Astrocyte of the cerebellum (primary cell): Measurements from ENCODE around the gene ZNF200.

Experiments
- DNase-seq: peaks from one replicate; pipeline ENCODE4 v3.0.0-alpha.2; 2011; ENCODE audit warnings: low read depth
- H3K4me3 ChIP-seq: 2 replicates; pipeline ENCODE4 v1.5.1; 2011; ENCODE audit warnings: mild to moderate bottlenecking, low read depth, low read length, moderate library complexity
- in situ Hi-C: cut with HindIII; loops from 2 replicates; pipeline ENCODE4 v1.10.0; 2017; ENCODE audit warnings: low sequenced_read_pairs
- TF ChIP-seq, protein P1 (sequence below): IDR thresholded peaks from 2 replicates; pipeline ENCODE4 v1.5.1; 2012; ENCODE audit warnings: low read length, low read depth, moderate library complexity, mild to moderate bottlenecking; ENCODE audit errors: missing control alignments

The ZNF200 gene, protein sequence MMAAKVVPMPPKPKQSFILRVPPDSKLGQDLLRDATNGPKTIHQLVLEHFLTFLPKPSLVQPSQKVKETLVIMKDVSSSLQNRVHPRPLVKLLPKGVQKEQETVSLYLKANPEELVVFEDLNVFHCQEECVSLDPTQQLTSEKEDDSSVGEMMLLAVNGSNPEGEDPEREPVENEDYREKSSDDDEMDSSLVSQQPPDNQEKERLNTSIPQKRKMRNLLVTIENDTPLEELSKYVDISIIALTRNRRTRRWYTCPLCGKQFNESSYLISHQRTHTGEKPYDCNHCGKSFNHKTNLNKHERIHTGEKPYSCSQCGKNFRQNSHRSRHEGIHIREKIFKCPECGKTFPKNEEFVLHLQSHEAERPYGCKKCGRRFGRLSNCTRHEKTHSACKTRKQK

DNA sequence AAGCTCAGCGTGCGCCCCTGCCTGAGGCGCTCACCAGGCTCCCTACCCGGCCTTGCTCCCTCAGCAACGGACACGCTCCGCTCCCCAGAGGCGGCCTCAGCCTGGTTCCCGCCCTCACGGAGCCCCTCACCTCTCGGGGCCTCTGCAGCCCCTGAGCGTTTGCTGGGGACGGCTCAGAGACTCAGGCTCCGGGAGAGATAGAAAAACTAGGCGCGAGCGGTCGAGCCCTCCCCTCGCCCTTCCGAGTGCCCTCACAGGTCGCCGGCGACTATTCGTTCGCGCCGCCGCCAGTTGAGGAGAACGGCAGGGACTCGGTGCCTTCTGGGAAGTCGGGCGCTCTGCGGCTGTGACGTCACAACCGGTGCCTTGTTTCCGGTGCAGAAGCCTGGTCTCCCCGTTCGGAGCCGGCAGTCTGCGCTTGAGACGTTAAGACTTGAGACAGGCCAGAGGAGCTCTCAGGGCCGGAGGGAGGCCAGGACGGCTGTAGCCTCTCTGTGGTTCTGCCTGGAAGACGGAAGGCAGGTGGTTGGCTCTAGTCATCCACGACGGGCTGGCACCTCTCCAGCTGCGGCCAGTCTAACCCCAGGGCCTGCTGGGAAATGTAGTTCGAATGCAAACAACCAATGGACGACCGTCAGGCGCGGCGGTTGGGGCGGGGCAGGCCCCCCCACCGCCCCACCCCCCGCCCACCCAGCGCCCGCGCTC lies at the start of gene ZNF200:
TSS of gene ZNF200 (minus strand) at position 302 of the 705 bp plus-strand sequence. CDS start 1,403 bp downstream, outside the sequence.
- TF ChIP-seq, protein P1, sequence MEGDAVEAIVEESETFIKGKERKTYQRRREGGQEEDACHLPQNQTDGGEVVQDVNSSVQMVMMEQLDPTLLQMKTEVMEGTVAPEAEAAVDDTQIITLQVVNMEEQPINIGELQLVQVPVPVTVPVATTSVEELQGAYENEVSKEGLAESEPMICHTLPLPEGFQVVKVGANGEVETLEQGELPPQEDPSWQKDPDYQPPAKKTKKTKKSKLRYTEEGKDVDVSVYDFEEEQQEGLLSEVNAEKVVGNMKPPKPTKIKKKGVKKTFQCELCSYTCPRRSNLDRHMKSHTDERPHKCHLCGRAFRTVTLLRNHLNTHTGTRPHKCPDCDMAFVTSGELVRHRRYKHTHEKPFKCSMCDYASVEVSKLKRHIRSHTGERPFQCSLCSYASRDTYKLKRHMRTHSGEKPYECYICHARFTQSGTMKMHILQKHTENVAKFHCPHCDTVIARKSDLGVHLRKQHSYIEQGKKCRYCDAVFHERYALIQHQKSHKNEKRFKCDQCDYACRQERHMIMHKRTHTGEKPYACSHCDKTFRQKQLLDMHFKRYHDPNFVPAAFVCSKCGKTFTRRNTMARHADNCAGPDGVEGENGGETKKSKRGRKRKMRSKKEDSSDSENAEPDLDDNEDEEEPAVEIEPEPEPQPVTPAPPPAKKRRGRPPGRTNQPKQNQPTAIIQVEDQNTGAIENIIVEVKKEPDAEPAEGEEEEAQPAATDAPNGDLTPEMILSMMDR: no peak
- peak; percentile 86 for DNase-seq
- peak within 1 kb of the TSS; percentile 67 for H3K4me3 ChIP-seq
- in situ Hi-C loops: no loop called here

DNA sequence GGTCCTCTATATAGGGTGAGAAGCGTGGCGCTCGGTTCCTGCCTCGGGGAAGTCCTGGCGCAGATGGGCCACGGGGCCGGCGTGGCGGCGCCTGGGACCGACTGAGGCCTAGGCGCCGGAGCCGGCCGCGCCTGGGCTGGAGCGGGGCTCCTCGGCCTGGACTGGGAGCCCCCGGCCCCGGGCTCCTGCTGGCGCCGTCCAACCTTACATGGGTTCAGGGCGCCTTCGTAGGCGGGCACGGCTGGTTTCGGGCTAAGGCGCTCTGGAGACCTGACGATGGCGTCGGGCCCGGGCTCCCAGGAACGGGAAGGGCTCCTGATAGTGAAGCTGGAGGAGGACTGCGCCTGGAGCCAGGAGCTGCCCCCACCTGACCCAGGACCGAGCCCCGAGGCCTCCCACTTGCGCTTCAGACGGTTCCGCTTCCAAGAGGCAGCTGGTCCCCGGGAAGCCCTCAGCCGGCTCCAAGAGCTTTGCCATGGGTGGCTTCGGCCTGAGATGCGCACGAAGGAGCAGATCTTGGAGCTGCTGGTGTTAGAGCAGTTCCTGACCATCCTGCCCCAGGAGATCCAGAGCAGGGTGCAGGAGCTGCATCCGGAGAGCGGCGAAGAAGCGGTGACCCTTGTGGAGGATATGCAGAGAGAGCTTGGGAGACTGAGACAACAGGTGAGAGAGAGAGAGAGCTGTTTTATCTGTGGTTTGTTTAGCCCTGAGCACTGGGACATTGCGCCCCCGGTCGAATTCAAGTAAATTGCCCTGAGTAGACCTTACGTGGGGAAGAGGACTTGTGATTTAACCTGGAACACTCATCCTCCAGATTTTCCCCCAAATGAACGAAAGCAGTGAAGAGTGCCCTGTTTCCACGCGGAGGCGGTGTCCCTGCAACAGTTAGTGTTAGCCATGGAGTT lies 48.8 kb upstream of the ZNF200 start:
- DNase-seq: no peak
- in situ Hi-C loops: no loop called here
- TF ChIP-seq, protein P1: no peak
- peak overlapping the region; percentile 95 for H3K4me3 ChIP-seq

DNA sequence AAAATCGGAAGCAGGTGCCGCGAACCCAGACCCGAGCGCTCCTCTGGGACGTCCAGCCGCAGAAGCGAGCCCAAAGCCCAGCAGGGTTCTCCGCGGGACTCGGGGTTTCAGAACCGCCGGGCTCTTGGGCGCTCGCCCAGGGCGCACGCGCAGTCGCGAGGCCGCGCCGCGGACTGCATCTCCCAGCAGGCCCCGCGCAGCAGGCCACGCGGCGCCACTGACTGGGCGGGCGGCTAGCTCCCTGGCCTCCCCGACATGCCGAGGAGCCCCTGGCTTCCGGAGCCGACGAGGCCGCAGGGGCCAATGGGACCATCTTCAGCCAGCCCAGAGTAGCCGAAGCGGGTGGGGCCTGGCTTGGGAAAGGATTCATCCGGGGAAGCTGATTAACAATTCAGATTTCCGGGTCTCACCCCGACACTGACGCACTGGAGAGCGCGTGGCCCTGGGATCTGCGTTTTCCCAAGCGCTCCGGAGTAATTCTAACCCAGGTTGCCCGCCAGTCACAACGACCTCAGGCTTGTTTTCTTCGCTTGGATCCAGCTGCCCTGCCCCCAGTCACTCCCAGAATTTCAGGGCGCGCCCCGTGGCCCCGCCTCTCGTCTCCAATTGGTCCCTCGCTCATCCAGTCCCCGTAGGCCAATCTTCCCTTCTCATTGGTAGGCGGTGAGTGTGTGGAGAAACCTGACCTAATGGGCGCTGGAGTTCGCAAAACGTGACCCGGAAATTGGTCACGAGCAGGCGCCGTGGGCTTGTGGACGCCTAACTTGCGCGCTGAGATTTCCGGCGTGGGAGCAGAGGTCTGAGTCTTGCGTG lies 48.0 kb upstream of the ZNF200 start, which contains the start of gene ZNF263:
TSS of gene ZNF263 (plus strand) at position 762 of the 813 bp plus-strand sequence. CDS start 328 bp downstream, outside the sequence.
- in situ Hi-C loops: no loop called here
- TF ChIP-seq, protein P1: no peak
- H3K4me3 ChIP-seq: peak within 1 kb of the TSS; percentile 95
- DNase-seq: peak; percentile 94

DNA sequence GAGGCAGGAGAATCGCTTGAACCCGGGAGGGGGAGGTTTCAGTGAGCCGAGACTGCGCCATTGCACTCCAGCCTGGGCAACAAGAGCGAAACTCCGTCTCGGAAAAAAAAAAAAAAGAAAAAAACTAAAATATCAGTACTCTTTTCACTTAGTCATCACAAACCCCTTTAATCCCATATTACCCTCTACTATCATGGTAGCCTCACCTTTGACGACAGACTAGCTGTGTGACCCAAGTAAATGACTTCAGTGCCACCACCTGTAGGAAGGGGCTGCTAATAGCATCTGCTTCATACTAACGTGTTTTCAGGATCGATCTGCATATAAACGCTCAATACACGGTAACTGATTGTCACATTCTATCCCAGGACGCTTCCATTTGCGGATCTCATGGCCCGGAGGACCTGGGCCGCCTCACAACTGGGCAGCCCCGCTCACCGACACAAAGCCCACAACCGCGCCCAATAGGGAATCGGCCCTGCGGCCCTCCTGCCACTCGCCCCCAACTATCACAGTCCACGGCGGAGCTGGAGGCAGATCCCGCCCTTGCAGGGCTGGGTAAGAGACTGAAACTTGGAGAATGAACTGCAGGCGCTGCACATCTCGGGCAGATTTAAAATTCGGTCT lies 47.3 kb upstream of the ZNF200 start:
- in situ Hi-C loops: no loop called here

DNA sequence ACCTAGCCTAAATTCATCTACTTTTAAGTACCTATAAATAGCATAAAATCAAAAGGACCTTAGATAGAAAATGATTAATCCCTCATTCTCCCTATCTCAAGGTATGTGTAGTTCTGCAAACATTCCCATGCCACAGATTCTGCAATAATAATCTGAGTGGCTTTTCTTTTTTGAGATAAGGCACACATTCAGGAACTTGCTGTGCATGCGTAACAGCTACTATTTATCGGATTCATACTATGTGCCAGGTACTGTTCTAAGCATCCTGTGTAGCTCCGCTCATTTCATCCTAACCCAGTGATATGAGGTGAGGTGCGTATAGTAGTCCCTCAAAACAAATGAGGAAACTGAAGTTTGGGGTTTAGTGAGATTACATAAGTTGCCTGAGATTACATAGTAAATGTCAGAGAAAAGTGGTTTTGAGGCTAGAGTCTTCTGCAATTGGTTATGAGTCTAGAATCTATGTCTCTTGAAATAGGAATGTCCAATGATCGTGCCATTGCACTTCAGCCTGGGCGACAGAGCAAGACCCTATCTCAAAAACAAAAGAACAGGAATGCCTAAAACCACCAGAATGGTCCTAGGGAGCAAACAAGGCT lies 46.4 kb upstream of the ZNF200 start:
- DNase-seq: no peak
- TF ChIP-seq, protein P1: no peak
- H3K4me3 ChIP-seq: no peak overlapping the region
- in situ Hi-C loops: no loop called here

More for the DNA sequence above, 47.3 kb upstream of the ZNF200 start:
- TF ChIP-seq, protein P1: no peak
- peak overlapping the region; percentile 95 for H3K4me3 ChIP-seq
- DNase-seq: no peak
